ENCODE results near the gene ATXN7L1. TPM values are rescaled to one million over a fixed set of nuclear protein-coding genes. Genes with fewer than 3 reads are reported as not detected.

Gene ATXN7L1
- total and polyA plus RNA-seq, 2 of the 13 experiments (the other 11 are each of a cell fraction or from before 2014, with no cell fraction given), result 4.1 to 7.8 TPM

GRCh38 chr7:105808703-105809590 is 67.5 kb downstream of the ATXN7L1 start:
- no peaks in the 10 kb centered on the region for H3K36me3 ChIP-seq (replicated peaks in 1 of 2; ENCODE audit: control insufficient read depth in 1 of 2, insufficient read depth in 2 of 2, low read length in 2 of 2)
- 94% methylated on average over 8 of the region's 8 CpGs for WGBS (ENCODE audit: low lambda C conversion rate)
- in situ Hi-C loops (cut with HindIII; ENCODE audit: extremely low pct_ligation_motif_present, low pct_unique_long_range_greater_than_20kb), result no loop called here
- H3K9ac ChIP-seq (ENCODE audit: insufficient read depth, low read depth, low read length), result no peak overlapping the region
- no peaks in the 10 kb centered on the region for H3K27me3 ChIP-seq (ENCODE audit: control insufficient read depth in 1 of 2, insufficient read depth in 2 of 2, low read length in 2 of 2)
- no peak for ATAC-seq
- intact Hi-C loops (cut with micrococcal nuclease; ENCODE audit: unreplicated experiment), result no loop called here
- no peaks in the 10 kb centered on the region for H3K9me3 ChIP-seq (ENCODE audit: low read length)
- no peak overlapping the region for H3K27ac ChIP-seq (ENCODE audit: extremely low read length, insufficient read depth, low read length)
- ChIA-PET POLR2A (no interaction called here), CTCF (ENCODE audit: low intra/inter-chr PET ratio, low total read pairs) (no interaction called here)
- DNase-seq (ENCODE audit: low spot score), result no peak
- H2AFZ ChIP-seq (ENCODE audit: low read length), result no peak overlapping the region
- H3K79me2 ChIP-seq (ENCODE audit: insufficient read depth, low read length), result no peaks in the 10 kb centered on the region
- TF ChIP-seq GABPA (IDR thresholded peaks at IDR 0.05; ENCODE audit: low read depth, low read length) (no peak), GABPA (CRISPR knock-in tag; IDR thresholded peaks at IDR 0.05; ENCODE audit: low read depth) (no peak), ASH2L (IDR thresholded peaks at IDR 0.05; ENCODE audit: insufficient read length, low read depth, low read length) (no peak), ZNF407 (CRISPR knock-in tag; IDR thresholded peaks at IDR 0.05; ENCODE audit: not compliant biosample characterization) (no peak), XBP1 (CRISPR knock-in tag; IDR thresholded peaks at IDR 0.05) (no peak), ZNF276 (CRISPR knock-in tag; IDR thresholded peaks at IDR 0.05; ENCODE audit: low read depth) (no peak), SYNCRIP (IDR thresholded peaks at IDR 0.05; ENCODE audit: insufficient read depth, low read depth, low read length) (no peak), MYNN (CRISPR knock-in tag; IDR thresholded peaks at IDR 0.05; ENCODE audit: low read depth) (no peak), SNRNP70 (IDR thresholded peaks at IDR 0.05; ENCODE audit: low read depth, low read length) (no peak), ZSCAN20 (CRISPR knock-in tag; IDR thresholded peaks at IDR 0.05; ENCODE audit: borderline replicate concordance) (no peak), ZNF431 (CRISPR knock-in tag; IDR thresholded peaks at IDR 0.05; ENCODE audit: borderline replicate concordance, low read depth) (no peak)
- no peak overlapping the region for H3K4me2 ChIP-seq (ENCODE audit: low read depth, low read length)
- H3K4me3 ChIP-seq (replicated peaks in 1 of 3; ENCODE audit: insufficient read depth in 1 of 3, low read depth in 2 of 3, low read length in 3 of 3), result no peak overlapping the region
- H3K4me1 ChIP-seq (ENCODE audit: insufficient read depth, low read length), result peaks cover 22% of the 10 kb centered on the region
- FAIRE-seq, result no peak
- no peaks in the 10 kb centered on the region for H4K20me1 ChIP-seq (ENCODE audit: insufficient read depth, low read length)
- BruUV-seq (replicated peaks), result no TSS peak
